Amniotic epithelial cell (primary cell): ENCODE measurements around the gene RIPOR1.

Source experiments
- DNase-seq: peaks from one replicate; pipeline ENCODE4 v3.0.0-alpha.2; 2010; ENCODE audit warnings: low read depth

RIPOR1 gene

DNA sequence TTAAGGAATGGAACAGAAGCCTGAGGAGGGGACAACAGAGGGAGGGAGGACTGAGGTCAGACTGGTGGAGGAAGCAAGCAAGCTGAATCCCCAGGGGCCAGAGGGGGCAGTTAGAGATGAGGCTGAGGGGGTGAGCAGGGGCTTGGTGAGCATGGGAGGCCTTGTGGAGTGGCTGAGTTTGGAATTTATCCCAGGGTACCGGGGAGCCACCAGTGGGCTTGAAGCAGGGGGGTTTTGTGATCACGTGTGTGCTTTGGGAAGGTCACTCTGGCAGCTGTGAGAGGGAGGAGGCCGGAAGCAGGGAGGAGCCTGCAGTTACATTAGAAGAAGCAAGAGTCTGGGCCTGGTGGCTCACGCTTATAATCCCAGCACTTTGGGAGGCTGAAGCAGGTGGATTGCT lies 23.8 kb downstream of the RIPOR1 start:
- no peak for DNase-seq

DNA sequence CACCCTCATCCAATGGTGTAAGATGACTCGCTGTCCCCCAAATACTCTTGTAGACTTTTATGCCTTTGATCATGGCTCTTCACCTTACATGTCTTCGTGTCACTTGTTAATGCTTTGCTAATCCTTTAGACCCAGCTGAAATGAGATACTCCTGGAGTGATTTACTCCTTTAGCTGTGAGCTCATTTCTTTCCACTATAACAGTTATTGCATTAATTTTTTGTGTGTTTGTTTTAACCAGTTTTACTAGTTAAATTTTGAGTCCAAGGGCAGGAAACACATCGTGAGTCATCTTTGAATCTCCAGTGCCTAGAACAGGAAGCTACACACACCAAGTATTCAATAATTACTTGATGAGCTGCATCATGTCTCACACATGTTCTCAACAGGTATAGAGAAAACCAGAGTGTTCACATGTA lies 27.2 kb downstream of the RIPOR1 start:
- DNase-seq: no peak

GRCh38 chr16:67558859-67559258 lies 30.2 kb downstream of the RIPOR1 start:
- DNase-seq: no peak

GRCh38 chr16:67560827-67561342 lies 32.3 kb downstream of the RIPOR1 start:
- DNase-seq: no peak

- no peak for DNase-seq
These were observed 32.8 kb downstream of the RIPOR1 start for GRCh38 chr16:67561501-67561823.

GRCh38 chr16:67561824-67562525 lies 33.3 kb downstream of the RIPOR1 start:
- DNase-seq: peak; percentile 96

GRCh38 chr16:67562526-67562917 lies 33.9 kb downstream of the RIPOR1 start, which contains the start of gene CTCF:
Gene CTCF (plus strand): TSS chr16:67562526. CDS start chr16:67610833, 48,307 bp downstream.
- DNase-seq: peak; percentile 74

DNA sequence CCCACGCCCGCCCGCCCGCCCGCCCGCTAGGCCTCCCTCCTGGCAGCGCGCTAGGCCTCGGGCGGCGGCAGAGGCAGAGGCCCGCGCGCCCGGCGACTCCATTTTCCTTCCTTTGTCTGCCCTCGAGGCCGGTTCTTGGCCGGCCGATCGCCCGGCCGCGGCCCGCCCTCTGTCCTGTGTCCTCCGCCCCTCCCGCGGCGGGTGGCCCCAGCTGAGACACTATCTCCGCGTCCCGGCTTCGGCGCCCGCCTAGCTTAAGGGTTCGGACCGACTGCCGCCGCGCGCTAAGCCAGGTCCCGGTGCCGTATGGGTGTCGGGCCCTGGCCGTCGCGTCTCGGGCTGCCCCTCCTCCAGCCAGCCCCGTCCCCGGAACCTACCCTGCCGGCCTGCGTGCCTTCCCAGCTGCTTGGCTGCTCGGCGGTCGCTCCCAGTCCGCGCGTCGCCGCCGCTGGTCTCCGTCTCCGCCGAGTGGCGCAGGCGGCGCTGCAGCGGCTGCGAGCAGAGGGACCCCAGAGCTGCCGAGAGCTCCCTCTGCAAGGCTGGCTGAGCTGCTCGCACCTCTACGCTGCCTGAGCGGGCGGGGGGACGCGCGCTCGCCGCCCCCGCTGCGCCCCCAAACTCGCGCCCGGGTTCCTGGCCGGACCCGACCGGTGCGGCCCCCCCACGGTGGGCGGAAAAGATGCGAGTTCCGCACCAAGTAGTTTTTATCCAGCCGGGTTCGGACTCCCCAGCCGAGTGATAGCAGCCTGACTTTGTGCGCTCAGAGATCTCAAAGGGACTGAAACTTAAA lies 34.5 kb downstream of the RIPOR1 start:
- DNase-seq: peak; percentile 21

DNA sequence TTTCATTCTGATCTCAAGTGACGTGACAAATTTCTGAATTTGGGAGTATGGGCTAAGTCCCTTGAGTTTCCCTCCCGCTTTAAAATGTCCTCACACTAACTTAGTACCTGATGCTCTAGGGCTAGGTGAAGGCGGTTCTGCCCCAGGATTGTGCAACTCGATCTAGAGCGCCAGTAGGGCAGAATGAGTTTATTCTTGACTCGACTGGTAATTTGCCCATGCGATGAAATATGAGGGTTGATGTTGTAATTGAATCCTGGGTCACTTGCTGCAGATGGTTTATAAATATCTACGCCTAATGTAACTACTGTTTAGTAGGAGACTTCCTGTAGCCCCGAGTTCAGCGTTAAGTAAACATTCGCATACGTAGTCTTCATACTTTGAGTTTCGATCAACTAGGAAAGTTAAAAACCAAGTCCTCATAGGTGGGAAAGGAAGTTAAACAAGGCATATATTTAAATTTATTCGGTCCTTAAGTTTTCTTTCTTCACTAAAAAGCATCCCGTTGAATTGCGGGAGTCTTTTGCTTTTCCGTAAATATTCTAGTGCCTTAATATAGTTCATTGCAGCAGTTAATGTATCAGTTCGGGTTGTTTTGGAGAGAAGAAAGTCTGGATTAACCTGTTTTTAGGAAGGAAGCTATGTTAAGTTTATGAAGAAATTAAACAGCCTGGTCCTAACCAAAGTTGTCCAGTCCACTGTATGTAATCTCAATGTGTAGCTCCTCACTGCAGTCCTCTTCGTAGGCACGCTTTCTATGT lies 35.3 kb downstream of the RIPOR1 start:
- DNase-seq: peak; percentile 85

- DNase-seq: no peak
These were observed 37.0 kb downstream of the RIPOR1 start for GRCh38 chr16:67565470-67566100.

DNA sequence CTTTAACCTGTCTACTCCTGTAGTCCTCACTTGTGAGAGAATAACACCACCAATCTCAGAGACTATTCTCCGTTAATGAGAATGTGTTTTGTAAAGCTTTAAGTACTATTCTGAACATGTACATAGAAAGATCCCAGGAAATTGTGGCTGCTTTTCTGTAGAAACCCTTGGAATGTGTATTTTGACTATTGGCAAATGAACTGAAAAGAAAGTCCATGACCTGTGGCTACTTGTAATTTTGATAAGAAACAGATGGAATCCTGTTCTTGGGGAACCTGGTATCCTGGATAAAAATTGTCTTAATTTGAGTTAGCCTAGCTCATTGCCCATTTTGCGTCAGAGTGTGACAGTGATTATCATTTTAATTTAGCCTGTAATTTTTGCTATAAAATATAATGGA lies 42.8 kb downstream of the RIPOR1 start:
- DNase-seq: peak; percentile 68

- peak; percentile 85 for DNase-seq
These were observed 43.4 kb downstream of the RIPOR1 start for GRCh38 chr16:67571981-67572431.

DNA sequence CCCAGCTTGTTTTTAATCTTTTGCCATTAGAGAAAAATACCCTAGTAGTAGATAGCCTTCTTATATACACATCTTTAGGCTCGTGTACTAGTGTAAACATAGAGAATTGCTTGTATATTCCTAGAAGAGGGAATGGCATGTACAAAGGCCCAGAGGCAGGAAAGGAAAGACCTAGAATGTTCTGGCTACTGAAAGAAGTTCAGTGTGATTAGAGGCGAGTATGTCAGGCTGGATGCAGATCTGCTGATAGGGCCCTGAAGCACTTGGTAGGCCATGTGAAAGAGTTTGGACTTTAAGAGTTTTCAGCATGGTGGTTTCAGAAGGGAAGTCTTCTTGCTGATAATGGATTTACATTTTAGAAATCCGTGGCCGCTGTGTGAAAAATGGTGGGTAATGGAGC lies 51.1 kb downstream of the RIPOR1 start:
- DNase-seq: no peak

DNA sequence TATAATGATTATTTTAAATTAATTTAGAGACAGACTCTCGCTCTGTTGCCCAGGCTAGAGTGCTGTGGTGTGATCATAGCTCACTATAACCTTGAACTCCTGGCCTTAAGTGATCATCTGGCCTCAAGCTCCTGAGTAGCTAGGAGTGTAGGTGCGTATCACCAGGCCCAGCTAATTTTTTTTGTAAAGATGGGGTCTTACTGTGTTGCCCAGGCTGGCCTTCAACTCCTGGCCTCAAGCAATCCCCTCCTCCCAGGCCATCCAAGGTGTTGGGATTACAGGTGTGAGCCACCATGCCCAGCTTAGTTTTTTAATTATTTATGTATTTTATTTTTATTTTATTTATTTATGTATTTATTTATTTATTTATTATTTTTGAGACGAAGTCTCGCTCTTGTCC lies 51.6 kb downstream of the RIPOR1 start:
- no peak for DNase-seq

DNA sequence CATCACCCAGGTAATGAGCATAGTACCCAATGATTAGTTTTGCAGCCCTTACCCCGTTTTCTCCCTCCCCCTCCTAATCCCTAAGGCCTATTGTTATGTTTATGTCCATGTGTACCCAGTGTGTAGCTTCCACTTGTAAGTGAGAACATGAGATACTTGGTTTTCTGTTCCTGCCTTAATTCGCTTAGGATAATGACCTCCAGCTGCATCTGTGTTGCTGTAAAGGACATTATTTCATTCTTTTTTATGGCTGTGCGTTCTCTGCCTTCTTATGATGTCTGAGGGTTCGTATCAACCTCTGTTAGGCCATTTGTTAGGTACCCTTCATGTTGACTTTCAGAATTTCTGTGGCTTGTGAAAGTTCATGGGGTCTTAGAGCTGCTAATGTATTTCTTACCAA lies 64.7 kb downstream of the RIPOR1 start:
- DNase-seq: no peak

GRCh38 chr16:67593701-67594100 lies 65.1 kb downstream of the RIPOR1 start:
- DNase-seq: no peak

- DNase-seq: no peak
These were observed 65.8 kb downstream of the RIPOR1 start for GRCh38 chr16:67594256-67594915.

- peak; percentile 87 for DNase-seq
These were observed 66.3 kb downstream of the RIPOR1 start for GRCh38 chr16:67594956-67595355.
